HepG2 (cell line): ENCODE measurements around the gene HSPE1. TPM values are rescaled to one million over a fixed set of nuclear protein-coding genes. Genes with fewer than 3 reads are reported as not detected.
A peak's percentile ranks its signal among the peaks of the same experiment; 100 is the strongest.

Experiments used
- CREB1 ChIP-seq, 2 experiments: fragments of 450-650 bp in 1 of 2; IDR thresholded peaks; 2 replicates each; pipeline ENCODE4 v1.6.1; 2016 to 2017; ENCODE audit warnings: control low read depth in 1 of 2, mild to moderate bottlenecking in 1 of 2, missing compliant biosample characterization in 1 of 2, missing genetic modification characterization in 1 of 2
- DRAP1 ChIP-seq: IDR thresholded peaks from 2 replicates; pipeline ENCODE4 v1.6.1; 2016; ENCODE audit warnings: missing genetic modification reagents, missing compliant biosample characterization
- GABPB1 ChIP-seq: IDR thresholded peaks from 2 replicates; pipeline ENCODE4 v1.6.1; 2016; ENCODE audit warnings: mild to moderate bottlenecking, missing genetic modification reagents, moderate library complexity, missing compliant biosample characterization
- GATAD2A ChIP-seq: IDR thresholded peaks from 2 replicates; pipeline ENCODE4 v1.6.1; 2016
- IRX3 ChIP-seq: sonication (generic); formaldehyde crosslinking; IDR thresholded peaks from 2 replicates; pipeline ENCODE4 v1.8.1; 2023; ENCODE audit warnings: mild to moderate bottlenecking, low read depth, missing genetic modification reagents, borderline replicate concordance
- NFE2L2 ChIP-seq: fragments of 150-350 bp; IDR thresholded peaks from 2 replicates; pipeline ENCODE4 v1.6.1; 2014; ENCODE audit warnings: low read length
- NFKB2 ChIP-seq: sonication (generic); formaldehyde crosslinking; IDR thresholded peaks from 2 replicates; pipeline ENCODE4 v1.4.0; 2020; ENCODE audit warnings: missing genetic modification reagents, borderline replicate concordance
- NR1H2 ChIP-seq: sonication (generic); formaldehyde crosslinking; IDR thresholded peaks from 2 replicates; pipeline ENCODE4 v1.8.1; 2022; ENCODE audit warnings: low read depth, missing genetic modification reagents, borderline replicate concordance
- NR2F6 ChIP-seq, 2 experiments: IDR thresholded peaks; 2 replicates each; pipeline ENCODE4 v1.6.1; 2016; ENCODE audit warnings: antibody characterized with exemption in 1 of 2, mild to moderate bottlenecking in 1 of 2
- PHF8 ChIP-seq: sonication (generic); formaldehyde crosslinking; IDR thresholded peaks from 2 replicates; pipeline ENCODE4 v1.5.0; 2020; ENCODE audit warnings: missing genetic modification reagents
- RNF2 ChIP-seq: fragments of 450-650 bp; conservative IDR thresholded peaks from 2 replicates; pipeline ENCODE4 v1.6.1; 2016; ENCODE audit warnings: low read depth
- SATB2 ChIP-seq: sonication (generic); formaldehyde crosslinking; IDR thresholded peaks from 2 replicates; pipeline ENCODE4 v1.5.0; 2020; ENCODE audit warnings: missing genetic modification reagents
- SMAD1 ChIP-seq: sonication (generic); formaldehyde crosslinking; IDR thresholded peaks from 2 replicates; pipeline ENCODE4 v1.4.0; 2020; ENCODE audit warnings: missing genetic modification reagents, low read depth, mild to moderate bottlenecking, borderline replicate concordance
- SP2 ChIP-seq: sonication (generic); formaldehyde crosslinking; IDR thresholded peaks from 2 replicates; pipeline ENCODE4 v1.5.1; 2020; ENCODE audit warnings: mild to moderate bottlenecking, missing genetic modification reagents
- XBP1 ChIP-seq: sonication (generic); formaldehyde crosslinking; IDR thresholded peaks from 2 replicates; pipeline ENCODE4 v1.5.0; 2020; ENCODE audit warnings: missing genetic modification reagents
- XRCC5 ChIP-seq: fragments of 200-400 bp; formaldehyde crosslinking; optimal IDR thresholded peaks from 2 replicates; pipeline ENCODE3; 2017; ENCODE audit warnings: mild to moderate bottlenecking, low read length
- ZBTB34 ChIP-seq: sonication (generic); formaldehyde crosslinking; IDR thresholded peaks from 2 replicates; pipeline ENCODE4 v1.8.0; 2022; ENCODE audit warnings: mild to moderate bottlenecking, missing genetic modification reagents
- ZBTB38 ChIP-seq: sonication (generic); formaldehyde crosslinking; IDR thresholded peaks from 2 replicates; pipeline ENCODE4 v1.5.1; 2020; ENCODE audit warnings: mild to moderate bottlenecking, missing genetic modification reagents
- ZFP62 ChIP-seq: sonication (generic); formaldehyde crosslinking; IDR thresholded peaks from 2 replicates; pipeline ENCODE4 v1.4.0; 2020; ENCODE audit warnings: missing genetic modification reagents
- ZNF235 ChIP-seq: sonication (generic); formaldehyde crosslinking; IDR thresholded peaks from 2 replicates; pipeline ENCODE4 v1.8.1; 2023; ENCODE audit warnings: mild to moderate bottlenecking, missing genetic modification reagents, borderline replicate concordance
- ZNF263 ChIP-seq: sonication (generic); formaldehyde crosslinking; IDR thresholded peaks from 2 replicates; pipeline ENCODE4 v1.4.0; 2020; ENCODE audit warnings: missing genetic modification reagents
- ZNF317 ChIP-seq: sonication (generic); formaldehyde crosslinking; IDR thresholded peaks from 2 replicates; pipeline ENCODE4 v1.5.0; 2020; ENCODE audit warnings: mild to moderate bottlenecking, missing genetic modification reagents
- ZNF337 ChIP-seq: sonication (generic); formaldehyde crosslinking; IDR thresholded peaks from 2 replicates; pipeline ENCODE4 v1.5.1; 2020; ENCODE audit warnings: missing genetic modification reagents, low read depth, mild to moderate bottlenecking, borderline replicate concordance
- ZNF354B ChIP-seq: sonication (generic); formaldehyde crosslinking; IDR thresholded peaks from 2 replicates; pipeline ENCODE4 v1.8.0; 2022; ENCODE audit warnings: mild to moderate bottlenecking, missing genetic modification reagents
- ZNF451 ChIP-seq: sonication (generic); formaldehyde crosslinking; IDR thresholded peaks from 2 replicates; pipeline ENCODE4 v1.5.0; 2020; ENCODE audit warnings: mild to moderate bottlenecking, missing genetic modification reagents
- ZNF577 ChIP-seq: sonication (generic); formaldehyde crosslinking; IDR thresholded peaks from 2 replicates; pipeline ENCODE4 v1.4.0; 2020; ENCODE audit warnings: mild to moderate bottlenecking, low read depth, missing genetic modification reagents, borderline replicate concordance
- ZNF790 ChIP-seq: sonication (generic); formaldehyde crosslinking; IDR thresholded peaks from 2 replicates; pipeline ENCODE4 v1.8.0; 2022; ENCODE audit warnings: missing genetic modification reagents, mild to moderate bottlenecking, borderline replicate concordance
- polyA plus RNA-seq, 8 experiments: library from polyadenylated mRNA; depleted of rRNA in 3 of 8; stranded (reverse) in 7 of 8; unstranded in 1 of 8; fragments of >200 nt; fragmentation: Illumina TruSeq in 4 of 8; extraction: Trizol in 4 of 8; gene quantifications; 2 replicates each; pipeline versions ENCODE4 v1.2.1 to v1.2.3, GENCODE V29; 2011 to 2016; ENCODE audit warnings: low read depth in 4 of 8, missing spikeins in 1 of 8, mixed read lengths in 1 of 8; ENCODE audit not compliant: insufficient read depth in 1 of 8
- total RNA-seq, 5 experiments: library from RNA; depleted of rRNA; stranded (reverse); fragments of >200 nt; fragmentation: Illumina TruSeq; extraction: Trizol; gene quantifications; 2 replicates each; pipeline ENCODE4 v1.2.3, GENCODE V29; 2016; ENCODE audit warnings: low read depth in 1 of 5
- TF ChIP-seq, protein P1 (sequence below): sonication (generic); formaldehyde crosslinking; IDR thresholded peaks from 2 replicates; pipeline ENCODE4 v1.9.0; 2022; ENCODE audit warnings: missing genetic modification reagents, mild to moderate bottlenecking, borderline replicate concordance

Gene HSPE1
- total and polyA plus RNA-seq, 2 of the 13 experiments (the other 11 are each of a cell fraction or from before 2014, with no cell fraction given) = 244 to 823 TPM

DNA sequence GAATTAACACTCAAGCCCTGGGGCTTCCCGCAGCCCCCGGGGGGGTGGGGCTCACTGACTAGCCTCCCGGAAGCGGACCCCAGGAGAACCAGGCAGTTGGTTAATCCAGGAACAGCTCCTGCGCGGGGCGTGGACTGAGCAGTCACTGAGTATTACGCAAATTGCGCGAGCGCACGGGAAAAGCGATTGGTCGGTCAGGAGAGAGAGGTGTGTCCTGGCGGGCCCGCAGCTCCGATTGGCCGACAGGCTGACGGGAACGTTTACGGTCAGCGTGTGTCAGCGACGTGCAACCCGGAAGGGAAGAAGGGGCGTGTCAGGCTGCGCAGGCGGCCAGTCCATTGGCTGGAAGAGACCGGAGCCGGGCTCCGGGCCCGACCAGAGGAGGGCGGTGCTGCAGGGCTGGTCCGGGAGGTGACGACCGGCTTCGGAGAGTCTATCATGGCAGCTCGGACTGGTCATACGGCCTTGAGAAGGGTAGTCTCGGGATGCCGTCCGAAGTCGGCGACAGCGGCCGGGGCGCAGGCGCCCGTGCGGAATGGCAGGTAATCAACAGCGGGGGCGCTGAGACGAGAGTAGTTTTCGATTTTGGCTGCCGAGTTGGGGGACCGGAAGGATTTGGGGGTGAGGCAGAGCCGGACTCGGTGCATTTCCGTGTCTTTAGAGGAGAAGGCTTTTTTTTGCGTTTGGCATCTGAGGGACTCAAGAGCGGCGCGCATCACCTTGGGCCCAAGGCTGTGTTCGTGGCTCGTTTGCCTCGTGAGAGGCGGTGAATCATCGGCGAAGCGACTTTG lies 46.9 kb upstream of the HSPE1 start, which contains the start of gene COQ10B (continued):
- peak; percentile 83 for TF ChIP-seq ZBTB38 (CRISPR knock-in tag)
- TF ChIP-seq ZNF451 (CRISPR knock-in tag) = peak; percentile 91
- TF ChIP-seq GABPB1 = peak; percentile 90
- TF ChIP-seq RNF2 = peak; percentile 66; the same call in 1 of the 2 replicates
- TF ChIP-seq PHF8 (CRISPR knock-in tag) = peak; percentile 86; the same call in 1 of the 2 replicates
- 0 out of 2 replicates have a peak, but pooled peaks have one; percentile 3 for TF ChIP-seq NFE2L2
- peak; percentile 77; the same call in 1 of the 2 replicates for TF ChIP-seq ZBTB34 (CRISPR knock-in tag)
- no peak; the same call in 1 of the 2 replicates for TF ChIP-seq XBP1 (CRISPR knock-in tag)
- TF ChIP-seq CREB1 (IDR thresholded peaks at IDR 0.05) = peak; percentile 95
- peak; percentile 95 for TF ChIP-seq CREB1 (CRISPR knock-in tag; IDR thresholded peaks at IDR 0.05)
- TF ChIP-seq NR1H2 (CRISPR knock-in tag) = no peak
- TF ChIP-seq, protein P1, sequence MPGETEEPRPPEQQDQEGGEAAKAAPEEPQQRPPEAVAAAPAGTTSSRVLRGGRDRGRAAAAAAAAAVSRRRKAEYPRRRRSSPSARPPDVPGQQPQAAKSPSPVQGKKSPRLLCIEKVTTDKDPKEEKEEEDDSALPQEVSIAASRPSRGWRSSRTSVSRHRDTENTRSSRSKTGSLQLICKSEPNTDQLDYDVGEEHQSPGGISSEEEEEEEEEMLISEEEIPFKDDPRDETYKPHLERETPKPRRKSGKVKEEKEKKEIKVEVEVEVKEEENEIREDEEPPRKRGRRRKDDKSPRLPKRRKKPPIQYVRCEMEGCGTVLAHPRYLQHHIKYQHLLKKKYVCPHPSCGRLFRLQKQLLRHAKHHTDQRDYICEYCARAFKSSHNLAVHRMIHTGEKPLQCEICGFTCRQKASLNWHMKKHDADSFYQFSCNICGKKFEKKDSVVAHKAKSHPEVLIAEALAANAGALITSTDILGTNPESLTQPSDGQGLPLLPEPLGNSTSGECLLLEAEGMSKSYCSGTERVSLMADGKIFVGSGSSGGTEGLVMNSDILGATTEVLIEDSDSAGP (CRISPR knock-in tag) = peak; percentile 95; the same call in 1 of the 2 replicates
- TF ChIP-seq ZNF354B (CRISPR knock-in tag) = peak; percentile 87; the same call in 1 of the 2 replicates
- TF ChIP-seq ZNF790 = no peak; the same call in 1 of the 2 replicates
- peak; percentile 86 for TF ChIP-seq SP2 (CRISPR knock-in tag)
- TF ChIP-seq ZFP62 (CRISPR knock-in tag) = no peak
- TF ChIP-seq GATAD2A (CRISPR knock-in tag) = peak; percentile 63
- peak; percentile 50 for TF ChIP-seq XRCC5
- TF ChIP-seq NR2F6 (IDR thresholded peaks at IDR 0.05) = no peak; the same call in 1 of the 2 replicates
- no peak; the same call in 1 of the 2 replicates for TF ChIP-seq NR2F6 (CRISPR knock-in tag; IDR thresholded peaks at IDR 0.05)
- peak; percentile 68; the same call in 1 of the 2 replicates for TF ChIP-seq SMAD1 (CRISPR knock-in tag)
- TF ChIP-seq ZNF317 (CRISPR knock-in tag) = peak; percentile 86
- no peak for TF ChIP-seq ZNF577 (CRISPR knock-in tag)
- TF ChIP-seq IRX3 = peak; percentile 86; the same call in 1 of the 2 replicates
- TF ChIP-seq SATB2 (CRISPR knock-in tag) = no peak
- TF ChIP-seq ZNF263 (CRISPR knock-in tag) = 0 out of 2 replicates have a peak, but pooled peaks have one; percentile 28
- TF ChIP-seq ZNF337 (CRISPR knock-in tag) = peak; percentile 73; the same call in 1 of the 2 replicates
- peak; percentile 77; the same call in 1 of the 2 replicates for TF ChIP-seq NFKB2 (CRISPR knock-in tag)
- peak; percentile 56; the same call in 1 of the 2 replicates for TF ChIP-seq DRAP1
- TF ChIP-seq ZNF235 (CRISPR knock-in tag) = peak; percentile 89; the same call in 1 of the 2 replicates
